Esophagus muscularis mucosa (tissue), 4 donors: ENCODE data around the gene ATP1A3. TPM values are rescaled to one million over a fixed set of nuclear protein-coding genes. Genes with fewer than 3 reads are reported as not detected.
A peak's percentile ranks its signal among the peaks of the same experiment; 100 is the strongest.

Experiments
- DNase-seq: peaks from one replicate; pipeline ENCODE4 v3.0.0-alpha.2; 2017; ENCODE audit errors: extremely low spot score
- H3K27ac ChIP-seq, 4 donors: fragments of 200-600 bp; sonication (generic); replicated peaks in 1 of 4; 1 replicate in 3 of 4; 2 replicates in 1 of 4; pipeline ENCODE4 v1.5.1; 2016 to 2019; ENCODE audit warnings: mild to moderate bottlenecking in 1 of 4
- H3K27me3 ChIP-seq, 4 donors: fragments of 200-600 bp; sonication (generic); one replicate each; pipeline versions ENCODE4 v1.5.1 to v1.6.0; 2016 to 2019
- H3K36me3 ChIP-seq, 4 donors: fragments of 200-600 bp; sonication (generic); one replicate each; pipeline ENCODE4 v1.5.1; 2016 to 2019
- H3K4me1 ChIP-seq, 4 donors: fragments of 200-600 bp; sonication (generic); one replicate each; pipeline ENCODE4 v1.5.1; 2016 to 2019
- H3K4me3 ChIP-seq, 4 donors: fragments of 200-600 bp; sonication (generic); 1 replicate in 2 of 4; 2 replicates in 2 of 4; pipeline ENCODE4 v1.5.1; 2016 to 2019; ENCODE audit warnings: mild to moderate bottlenecking in 4 of 4, moderate library complexity in 1 of 4
- H3K9me3 ChIP-seq, 4 donors: fragments of 200-600 bp; sonication (generic); 1 replicate in 3 of 4; 2 replicates in 1 of 4; pipeline ENCODE4 v1.5.1; 2016 to 2019
- CTCF ChIP-seq, 3 experiments: fragments of 200-600 bp in 2 of 3; fragments of 450-650 bp in 1 of 3; sonication (generic) in 2 of 3; IDR thresholded peaks; one replicate each; pipeline ENCODE4 v1.5.1; 2017 to 2019; ENCODE audit warnings: antibody characterized with exemption in 3 of 3, mild to moderate bottlenecking in 2 of 3, moderate library complexity in 1 of 3
- EP300 ChIP-seq: sonication (generic); formaldehyde crosslinking; IDR thresholded peaks from one replicate; pipeline ENCODE4 v1.6.1; 2017; ENCODE audit warnings: antibody characterized with exemption
- POLR2A ChIP-seq: fragments of 450-650 bp; IDR thresholded peaks from one replicate; pipeline ENCODE4 v1.6.1; 2017; ENCODE audit warnings: antibody characterized with exemption, moderate library complexity, mild to moderate bottlenecking, low read depth
- POLR2AphosphoS5 ChIP-seq, 2 donors: sonication (generic); formaldehyde crosslinking; IDR thresholded peaks; one replicate each; pipeline ENCODE4 v1.6.1; 2017; ENCODE audit warnings: antibody characterized with exemption in 2 of 2
- WGBS: methylation state at CpG from one replicate; pipeline ENCODE4 v1.1.5; 2018; 5-methylcytosine and 5-hydroxymethylcytosine counted together
- intact Hi-C: fragments of 100-400 bp; cut with DNase I; formaldehyde crosslinking; loops from one replicate; pipeline ENCODE4 v1.15.1; 2023
- total RNA-seq, 4 donors: library from RNA; depleted of rRNA; stranded (reverse); fragments of >200 nt; gene quantifications; one replicate each; pipeline versions ENCODE4 v1.1.0 to v1.2.1, GENCODE V29; 2016

The ATP1A3 gene
- total RNA-seq, 4 donors from 2014 or later: 2.1 to 4.3 (median 3.5) TPM

DNA sequence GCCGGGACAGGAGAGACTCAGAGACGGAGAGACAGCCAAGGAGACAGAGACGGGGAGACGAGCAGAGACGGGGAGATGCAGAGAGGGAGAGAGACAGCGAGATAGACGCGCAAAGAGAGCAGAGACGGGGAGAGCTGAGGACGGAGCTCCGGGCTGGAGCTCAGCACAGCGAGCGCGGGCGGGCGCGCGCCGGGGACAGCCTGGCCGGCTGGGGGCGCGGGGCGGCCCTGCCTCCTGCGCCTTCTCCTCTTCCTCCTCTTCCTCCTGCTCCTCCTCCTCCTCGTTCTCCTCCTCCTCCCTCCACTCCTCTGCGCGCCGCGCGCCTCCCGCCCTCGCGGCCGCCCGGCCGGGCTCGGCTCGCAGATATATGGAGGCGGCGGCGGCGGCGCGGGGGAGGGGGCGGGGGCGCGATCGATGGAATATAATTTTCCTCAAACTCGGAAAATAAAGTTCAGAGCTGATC, 65.8 kb downstream of the ATP1A3 start, which contains the start of gene ERFL:
TSS of gene ERFL (minus strand) at position 229 of the 463 bp plus-strand sequence. CDS start 15,530 bp downstream, outside the sequence.
- H3K9me3 ChIP-seq: no peaks in the 10 kb centered on the region
- no peak for TF ChIP-seq POLR2AphosphoS5 (IDR thresholded peaks at IDR 0.05)
- no peak for TF ChIP-seq EP300
- TF ChIP-seq CTCF (IDR thresholded peaks at IDR 0.05): no peak
- TF ChIP-seq POLR2A: no peak
- no peak within 1 kb of the TSS for H3K27ac ChIP-seq
- peaks cover 5 to 100% (median 81%) of the 10 kb centered on the region in 4 donors for H3K27me3 ChIP-seq
- H3K4me1 ChIP-seq: peaks cover 17 to 32% (median 28%) of the 10 kb centered on the region in 4 donors
- H3K36me3 ChIP-seq: no peaks in the 10 kb centered on the region
- intact Hi-C loops: no loop called here
- DNase-seq: no peak
- WGBS: 1% methylated on average over 49 of the region's 49 CpGs
- H3K4me3 ChIP-seq: peak within 1 kb of the TSS; percentile 39 to 58 (median 44)

- no peaks in the 10 kb centered on the region for H3K36me3 ChIP-seq
- H3K27me3 ChIP-seq: peaks cover 5 to 100% (median 81%) of the 10 kb centered on the region in 4 donors
- DNase-seq: no peak
- peak overlapping the region; percentile 39 to 58 (median 44) for H3K4me3 ChIP-seq
- no peak for TF ChIP-seq POLR2AphosphoS5 (IDR thresholded peaks at IDR 0.05)
- no peak for TF ChIP-seq EP300
- no peak for TF ChIP-seq POLR2A
- peaks cover 17 to 26% (median 22%) of the 10 kb centered on the region in 4 donors for H3K4me1 ChIP-seq
- intact Hi-C loops: no loop called here
- no peaks in the 10 kb centered on the region for H3K9me3 ChIP-seq
- no peak overlapping the region for H3K27ac ChIP-seq
- 9% methylated on average over 27 of the region's 43 CpGs for WGBS
Measured at GRCh38 chr19:41927497-41928192, 66.4 kb downstream of the ATP1A3 start.

DNA sequence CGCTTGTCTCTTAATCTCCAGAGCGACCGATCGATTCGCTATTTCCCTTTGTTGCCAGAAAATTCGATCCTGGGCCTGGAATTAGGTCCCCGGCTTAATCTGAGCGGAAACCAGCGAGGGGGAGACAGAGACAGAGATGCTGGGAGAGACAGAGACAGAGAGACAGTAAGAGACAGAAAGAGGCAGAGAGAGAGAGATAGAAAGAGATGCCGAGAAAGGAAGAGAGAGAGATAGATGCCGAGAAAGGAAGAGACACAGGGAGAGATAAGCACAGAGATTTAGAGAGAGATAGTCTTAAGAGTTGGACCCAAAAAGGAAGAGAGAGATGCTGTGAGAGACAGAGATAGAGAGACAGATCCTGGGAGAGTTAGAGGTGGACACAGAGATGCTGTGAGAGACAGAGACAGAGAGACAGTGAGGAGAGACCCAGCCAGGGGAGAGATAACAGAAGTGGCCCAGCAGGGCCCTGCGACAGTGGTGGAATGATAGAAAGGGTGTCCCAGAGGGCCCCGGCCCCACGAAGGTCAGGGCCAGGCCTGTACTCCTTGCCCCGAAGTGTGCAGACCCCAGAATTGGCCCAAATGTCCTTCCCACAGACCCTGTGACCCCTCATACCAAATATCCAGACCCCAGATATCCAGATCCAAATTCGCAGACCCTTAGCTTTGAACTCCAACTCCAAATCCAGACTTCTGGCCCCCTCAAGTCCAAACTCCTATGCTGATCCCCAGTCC, 67.1 kb downstream of the ATP1A3 start:
- Histone ChIP-seq H3K27ac (no peak overlapping the region), H3K9me3 (no peaks in the 10 kb centered on the region), H3K36me3 (no peaks in the 10 kb centered on the region), H3K4me3 (no peak overlapping the region), H3K27me3 (peaks cover 5 to 100% (median 82%) of the 10 kb centered on the region in 4 donors), H3K4me1 (peaks cover 17 to 24% (median 19%) of the 10 kb centered on the region in 4 donors)
- intact Hi-C loops: no loop called here
- DNase-seq: no peak
- 53% methylated on average over 16 of the region's 16 CpGs for whole genome bisulfite sequencing
- no peak for TF ChIP-seq EP300
- no peak for TF ChIP-seq POLR2A
- no peak for TF ChIP-seq CTCF (IDR thresholded peaks at IDR 0.05)
- no peak for TF ChIP-seq POLR2AphosphoS5 (IDR thresholded peaks at IDR 0.05)

DNA sequence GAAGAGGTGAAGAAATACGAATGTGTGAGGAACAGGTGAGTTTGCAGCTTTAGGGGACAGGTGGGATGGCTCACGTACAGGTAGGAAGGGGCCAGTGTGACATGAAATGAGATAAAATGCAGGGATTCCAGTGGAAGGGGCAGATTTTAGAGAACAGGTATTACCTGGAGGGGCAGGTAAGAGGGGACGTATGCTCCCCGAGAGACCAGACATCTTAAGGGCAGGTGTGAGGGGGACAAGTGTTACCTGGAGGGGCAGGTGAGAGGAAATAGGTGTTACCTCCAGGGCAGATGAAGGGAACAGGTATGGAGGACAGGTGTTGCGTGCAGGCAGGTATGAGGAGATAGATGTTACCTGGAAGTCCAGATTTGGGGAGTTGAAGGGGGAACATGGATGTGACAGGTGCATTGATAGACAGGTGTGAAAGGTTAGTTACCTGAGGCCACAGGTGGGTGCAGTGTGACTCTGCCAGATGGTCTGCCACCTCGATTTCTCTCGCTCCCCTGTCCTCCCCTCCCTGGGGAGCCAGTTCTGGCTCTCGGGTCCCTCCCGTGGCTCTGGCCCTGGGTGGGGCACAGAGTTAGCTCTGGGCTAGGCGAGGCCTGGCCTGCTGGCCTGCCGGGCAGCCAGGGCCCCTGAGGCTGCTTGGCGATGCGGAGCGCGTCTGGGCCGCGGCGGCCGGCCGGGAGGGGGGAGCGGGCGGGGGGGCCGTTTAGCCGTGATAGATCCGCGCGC, 67.8 kb downstream of the ATP1A3 start:
- TF ChIP-seq POLR2A (no peak), POLR2AphosphoS5 (IDR thresholded peaks at IDR 0.05) (no peak), EP300 (no peak), CTCF (IDR thresholded peaks at IDR 0.05) (no peak)
- H3K27me3 ChIP-seq: peaks cover 5 to 100% (median 84%) of the 10 kb centered on the region in 4 donors
- no peak for DNase-seq
- WGBS: 21% methylated on average over 21 of the region's 27 CpGs
- intact Hi-C loops: no loop called here
- H3K27ac ChIP-seq: no peak overlapping the region
- H3K36me3 ChIP-seq: no peaks in the 10 kb centered on the region
- H3K4me1 ChIP-seq: peaks cover 17 to 24% (median 19%) of the 10 kb centered on the region in 4 donors
- H3K4me3 ChIP-seq: no peak overlapping the region
- no peaks in the 10 kb centered on the region for H3K9me3 ChIP-seq
